Measurements from ENCODE around the gene LRRC74B.

Gene LRRC74B

DNA sequence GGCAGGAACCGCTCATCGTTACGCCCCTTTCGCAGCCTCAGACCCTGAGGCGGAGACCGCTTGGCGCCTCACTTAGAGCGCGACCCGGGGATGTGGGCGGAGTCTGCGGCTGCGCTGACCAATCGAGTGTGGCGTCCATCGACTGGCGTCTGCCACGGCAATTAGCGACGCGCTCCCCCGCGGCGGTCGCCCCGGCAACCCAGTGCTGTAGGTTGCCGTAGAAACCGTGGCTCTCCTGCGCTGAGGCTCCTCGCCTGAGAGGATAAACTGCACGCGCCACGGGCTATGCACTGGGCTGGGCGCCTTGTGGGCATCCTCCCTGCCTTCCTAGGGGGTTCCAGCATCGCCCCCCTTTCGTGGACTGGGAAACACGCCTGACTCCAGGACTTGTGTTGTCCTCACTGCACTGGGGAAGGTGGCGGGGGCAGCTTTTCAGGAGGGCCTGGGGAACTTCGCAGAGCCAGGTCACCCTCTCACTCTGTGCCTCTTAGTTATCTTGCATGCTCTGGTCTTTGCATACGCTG, 31.5 kb upstream of the LRRC74B start:
- peak; percentile 89 to 92 for DNase-seq

DNA sequence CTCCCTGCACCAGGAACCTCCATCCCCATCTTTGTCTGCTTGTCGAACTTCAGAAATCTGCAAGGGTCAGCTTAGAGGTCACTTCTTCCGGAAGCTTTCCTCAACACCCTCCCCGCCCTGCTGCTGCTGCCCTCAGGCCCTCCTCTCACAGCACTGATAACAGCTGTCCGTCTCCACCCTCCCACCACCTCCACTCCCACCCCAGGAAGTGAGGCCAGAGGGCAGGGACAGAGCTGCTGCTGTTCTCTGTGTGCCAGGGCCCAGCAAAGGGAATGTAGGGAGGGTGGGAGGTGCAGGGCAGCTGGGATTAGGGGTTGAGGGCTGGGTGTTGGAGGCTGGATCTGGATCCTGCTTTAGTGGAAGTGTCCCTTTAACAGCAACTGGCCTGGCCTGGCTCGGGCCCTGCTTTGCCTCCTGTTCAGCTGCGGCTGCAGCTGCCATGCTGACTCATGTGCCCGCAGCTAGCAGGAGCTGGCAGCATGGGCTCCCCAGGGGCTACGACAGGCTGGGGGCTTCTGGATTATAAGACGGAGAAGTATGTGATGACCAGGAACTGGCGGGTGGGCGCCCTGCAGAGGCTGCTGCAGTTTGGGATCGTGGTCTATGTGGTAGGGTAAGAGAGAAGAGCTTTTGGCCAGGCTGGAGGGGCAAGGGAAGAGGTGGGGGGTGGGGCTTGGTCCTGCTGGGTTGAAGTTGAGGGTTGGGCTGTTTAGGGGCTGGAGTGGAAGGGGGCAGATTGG, 30.9 kb upstream of the LRRC74B start, which contains the start of gene P2RX6:
TSS of gene P2RX6 (plus strand) at position 440 of the 740 bp plus-strand sequence. CDS start at position 450, 10 bp downstream.
- DNase-seq: no peak

DNA sequence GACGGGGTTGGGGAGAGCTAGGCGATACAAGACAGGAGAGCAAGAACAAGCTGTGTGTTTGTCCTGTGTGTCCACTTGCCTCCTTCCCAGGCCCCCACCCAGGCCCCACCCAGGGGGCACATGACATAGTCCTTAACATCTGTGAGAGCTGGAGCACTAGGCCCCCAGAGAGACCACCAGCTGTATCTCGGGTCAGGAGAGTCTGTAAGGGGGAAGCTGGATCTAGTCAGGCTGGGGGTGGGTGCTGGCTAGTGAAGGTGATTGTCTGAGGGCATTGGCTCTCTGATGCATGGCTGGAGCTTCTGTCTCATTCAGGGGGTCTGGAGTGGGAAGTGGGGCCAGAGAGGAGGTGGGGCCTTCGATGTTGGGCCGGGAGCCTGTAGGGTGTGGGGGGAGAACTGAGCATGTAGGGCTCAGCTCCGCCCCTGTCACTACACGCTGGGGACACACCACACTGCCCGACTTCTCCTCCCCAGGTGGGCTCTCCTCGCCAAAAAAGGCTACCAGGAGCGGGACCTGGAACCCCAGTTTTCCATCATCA, 30.2 kb upstream of the LRRC74B start:
- DNase-seq: no peak

DNA sequence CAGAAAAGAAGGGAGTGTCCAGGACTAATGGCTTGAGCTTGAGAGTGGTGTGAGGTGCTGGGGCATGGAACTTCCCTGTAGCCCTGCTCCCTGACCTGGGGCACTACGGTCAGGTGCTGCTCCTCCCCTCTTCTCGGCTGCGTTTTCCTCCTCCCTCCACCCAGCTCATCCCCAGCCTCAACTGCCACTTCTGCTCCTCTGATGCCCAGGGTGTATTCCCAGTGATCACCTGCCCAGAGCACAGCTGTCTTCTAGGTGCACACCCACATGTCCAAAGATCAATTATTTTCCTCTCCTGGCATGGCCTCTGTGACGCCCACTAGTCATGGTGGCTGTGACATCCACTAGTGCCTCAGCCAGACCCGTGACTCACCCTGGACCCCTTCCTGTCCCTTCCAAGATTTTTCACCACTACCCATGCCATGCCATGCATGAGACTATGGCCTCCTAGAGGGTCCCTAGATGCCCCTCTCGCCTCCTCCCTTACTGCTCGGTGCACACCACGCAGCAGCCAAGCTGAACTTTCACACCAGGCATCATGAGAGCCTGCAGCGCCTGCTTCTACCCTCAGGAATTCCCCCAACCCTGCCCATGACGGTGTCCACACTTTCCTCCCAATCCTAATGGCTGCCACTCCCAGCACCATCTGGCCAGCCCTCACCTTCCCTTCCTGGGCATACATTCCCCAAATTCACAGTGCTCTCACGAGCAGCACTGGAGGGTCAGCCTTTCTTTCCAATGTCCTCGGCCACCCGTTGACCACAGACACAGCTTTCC, 28.9 kb upstream of the LRRC74B start:
- DNase-seq: no peak

DNA sequence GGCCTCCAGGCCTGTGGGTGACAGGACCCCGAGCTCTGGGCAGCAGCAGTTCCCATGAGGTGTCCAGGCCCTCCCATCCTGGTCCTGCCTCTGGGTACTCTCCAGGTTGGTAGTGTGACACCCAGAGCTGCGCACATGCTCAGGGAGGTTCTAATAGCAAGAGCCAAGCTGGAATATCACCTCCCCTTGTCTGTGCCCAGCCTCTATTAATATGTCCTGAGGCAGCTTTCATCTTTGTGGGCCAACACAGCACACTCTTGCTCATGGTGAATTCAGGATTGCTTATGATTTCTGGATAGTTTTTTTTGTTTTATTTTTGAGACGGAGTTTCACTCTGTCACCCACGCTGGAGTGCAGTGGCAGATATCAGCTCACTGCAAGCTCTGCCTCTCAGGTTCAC, 27.4 kb upstream of the LRRC74B start:
- no peak for DNase-seq

DNA sequence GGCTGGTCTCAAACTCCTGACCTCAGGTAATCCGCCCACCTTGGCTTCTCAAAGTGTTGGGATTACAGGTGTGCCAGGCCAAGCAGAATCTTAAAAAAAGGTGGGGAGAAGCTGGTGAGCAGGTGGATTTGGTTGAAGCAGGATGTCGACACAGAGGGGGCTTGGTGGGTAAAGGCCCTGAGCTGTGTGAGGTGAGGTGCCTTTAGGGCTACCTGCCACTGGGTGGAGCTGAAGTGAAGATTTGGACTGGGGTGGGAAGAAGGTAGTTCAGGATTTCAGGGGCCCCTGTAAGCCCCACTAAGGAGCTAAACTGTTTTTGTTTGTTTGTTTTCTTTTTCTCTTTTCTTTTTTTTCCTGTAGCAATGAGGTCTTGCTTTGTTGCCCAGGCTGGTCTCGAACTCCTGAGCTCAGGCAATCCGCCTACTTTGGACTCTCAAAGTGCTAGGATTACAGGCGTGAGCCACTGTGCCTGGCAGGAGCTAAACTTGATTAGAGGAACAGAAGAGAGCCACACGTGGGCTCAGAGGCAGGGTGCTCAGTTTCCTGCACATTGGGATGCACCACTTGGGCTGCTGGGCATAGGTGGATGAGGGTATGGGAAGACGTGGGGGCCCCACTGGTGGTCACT, 24.8 kb upstream of the LRRC74B start:
- DNase-seq: no peak

DNA sequence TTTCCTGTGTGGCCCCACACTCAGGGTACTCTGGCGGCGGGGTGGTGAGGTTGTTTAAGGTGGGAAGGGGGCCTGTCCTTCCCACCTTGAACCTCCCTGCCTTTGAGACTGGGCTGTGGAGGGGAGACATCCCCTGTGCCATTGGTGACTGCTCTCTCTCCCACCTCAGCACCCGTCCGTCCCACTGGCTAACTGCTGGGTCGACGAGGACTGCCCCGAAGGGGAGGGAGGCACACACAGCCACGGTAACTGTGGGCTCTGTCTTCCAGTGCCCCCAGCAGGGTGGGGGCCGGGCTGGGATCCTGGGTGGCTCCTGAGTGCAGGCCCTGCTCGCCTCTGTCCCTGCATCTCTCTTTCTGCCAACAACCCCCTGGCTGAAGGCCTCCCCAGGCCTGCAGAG, 23.2 kb upstream of the LRRC74B start:
- DNase-seq: no peak

DNA sequence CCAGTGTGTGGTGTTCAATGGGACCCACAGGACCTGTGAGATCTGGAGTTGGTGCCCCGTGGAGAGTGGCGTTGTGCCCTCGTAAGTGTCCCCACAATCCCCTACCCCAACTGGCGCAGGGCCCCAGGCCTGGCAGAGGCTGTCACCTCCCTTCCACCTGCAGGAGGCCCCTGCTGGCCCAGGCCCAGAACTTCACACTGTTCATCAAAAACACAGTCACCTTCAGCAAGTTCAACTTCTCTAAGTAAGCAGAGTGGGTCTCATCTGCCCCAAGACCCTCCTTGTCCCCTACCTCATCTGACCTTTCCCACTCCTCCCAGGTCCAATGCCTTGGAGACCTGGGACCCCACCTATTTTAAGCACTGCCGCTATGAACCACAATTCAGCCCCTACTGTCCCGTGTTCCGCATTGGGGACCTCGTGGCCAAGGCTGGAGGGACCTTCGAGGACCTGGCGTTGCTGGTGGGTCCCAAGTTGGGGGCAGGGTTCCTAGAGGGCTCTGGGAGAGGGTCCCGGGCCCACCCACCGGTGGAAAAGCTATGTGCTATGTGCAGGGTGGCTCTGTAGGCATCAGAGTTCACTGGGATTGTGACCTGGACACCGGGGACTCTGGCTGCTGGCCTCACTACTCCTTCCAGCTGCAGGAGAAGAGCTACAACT, 22.7 kb upstream of the LRRC74B start:
- no peak for DNase-seq

DNA sequence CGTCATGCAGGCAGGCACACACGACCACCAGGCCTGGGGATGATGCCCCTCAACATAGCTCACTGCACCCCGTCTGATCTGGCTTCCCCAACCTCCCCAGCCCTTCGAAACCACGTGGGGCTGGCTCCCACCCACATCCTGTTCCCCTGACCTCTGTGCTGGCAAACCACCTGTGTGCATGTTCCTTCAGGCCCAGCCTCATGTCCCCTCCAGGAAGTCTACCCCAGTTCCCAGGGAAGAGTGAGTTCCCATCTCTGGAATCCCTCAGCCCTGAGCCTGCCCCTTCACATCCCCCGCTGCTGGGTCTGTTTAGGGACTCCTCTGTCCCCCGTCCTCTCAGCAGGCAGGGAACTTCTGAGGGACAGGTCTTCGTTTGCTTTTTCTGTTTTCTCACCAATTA, 20.5 kb upstream of the LRRC74B start:
- no peak for DNase-seq

DNA sequence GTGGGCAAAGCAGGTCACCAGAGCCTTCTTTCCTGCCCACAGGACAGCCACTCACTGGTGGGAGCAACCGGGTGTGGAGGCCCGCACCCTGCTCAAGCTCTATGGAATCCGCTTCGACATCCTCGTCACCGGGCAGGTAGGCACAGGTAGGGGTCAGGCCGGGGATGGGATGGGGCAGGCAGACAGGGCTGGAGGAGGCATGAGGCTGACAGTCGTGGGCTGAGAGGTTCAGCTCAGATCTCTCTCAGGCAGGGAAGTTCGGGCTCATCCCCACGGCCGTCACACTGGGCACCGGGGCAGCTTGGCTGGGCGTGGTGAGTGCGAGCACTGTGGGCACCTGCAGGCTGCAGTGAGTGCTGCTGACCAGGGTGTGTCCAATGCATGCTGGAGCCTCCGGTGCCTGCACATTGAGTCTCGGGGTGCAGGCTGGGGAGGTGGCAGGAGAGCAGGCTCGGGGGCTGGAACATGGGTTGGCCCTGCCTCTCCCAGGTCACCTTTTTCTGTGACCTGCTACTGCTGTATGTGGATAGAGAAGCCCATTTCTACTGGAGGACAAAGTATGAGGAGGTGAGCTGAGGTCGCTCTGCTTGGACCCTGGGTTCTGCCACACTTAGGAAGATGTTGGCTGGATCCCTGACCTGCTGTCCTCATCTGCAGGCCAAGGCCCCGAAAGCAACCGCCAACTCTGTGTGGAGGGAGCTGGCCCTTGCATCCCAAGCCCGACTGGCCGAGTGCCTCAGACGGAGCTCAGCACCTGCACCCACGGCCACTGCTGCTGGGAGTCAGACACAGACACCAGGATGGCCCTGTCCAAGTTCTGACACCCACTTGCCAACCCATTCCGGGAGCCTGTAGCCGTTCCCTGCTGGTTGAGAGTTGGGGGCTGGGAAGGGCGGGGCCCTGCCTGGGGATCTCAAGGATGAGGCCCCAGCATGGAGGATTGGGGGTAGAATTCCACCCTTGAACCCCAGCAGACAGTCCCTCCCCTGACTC, 19.7 kb upstream of the LRRC74B start:
- no peak for DNase-seq

DNA sequence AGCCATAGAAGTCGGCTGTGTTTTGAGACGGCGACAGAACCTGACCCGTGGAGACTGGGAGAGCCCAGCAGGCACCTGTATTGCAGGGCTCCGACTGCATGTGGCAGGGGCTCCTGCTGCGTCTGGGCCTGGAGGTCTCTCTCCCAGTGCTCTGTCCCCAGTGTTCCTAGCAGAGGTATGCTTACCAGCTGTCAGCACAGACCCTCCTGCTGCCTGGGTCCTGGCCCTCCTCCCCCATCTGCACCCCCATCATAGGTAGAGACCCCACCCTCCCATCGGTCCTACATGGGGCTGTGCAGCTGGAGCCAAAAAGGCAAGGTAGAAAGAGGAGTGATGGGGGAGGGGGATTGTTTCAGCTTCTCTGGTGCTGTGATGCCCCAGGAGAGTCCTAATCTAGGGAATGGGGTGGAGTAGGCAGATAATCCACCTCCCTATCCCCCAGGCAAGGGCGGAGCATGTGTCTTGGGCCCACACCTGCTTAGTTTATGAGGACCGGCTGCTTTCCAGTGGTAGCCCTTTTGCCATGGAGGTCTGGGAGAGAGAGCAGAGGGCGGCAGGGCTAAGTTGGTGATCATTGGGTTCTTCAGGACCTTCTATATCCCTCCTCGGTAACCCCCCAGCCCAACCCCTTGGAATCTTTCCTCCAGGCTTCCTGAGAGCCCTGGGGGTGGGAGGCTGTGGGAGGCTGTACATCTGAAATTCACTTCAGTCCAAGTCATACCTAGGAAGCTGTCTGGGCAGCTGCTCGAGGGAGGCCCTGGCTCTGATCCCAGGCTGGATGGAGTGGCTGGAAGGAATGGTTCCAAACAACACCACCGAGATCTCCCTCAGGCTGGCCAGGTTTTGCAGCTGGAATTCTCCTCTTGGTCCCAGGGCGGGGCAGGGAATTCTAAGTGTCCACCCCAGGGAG, 18.7 kb upstream of the LRRC74B start:
- DNase-seq: no peak

DNA sequence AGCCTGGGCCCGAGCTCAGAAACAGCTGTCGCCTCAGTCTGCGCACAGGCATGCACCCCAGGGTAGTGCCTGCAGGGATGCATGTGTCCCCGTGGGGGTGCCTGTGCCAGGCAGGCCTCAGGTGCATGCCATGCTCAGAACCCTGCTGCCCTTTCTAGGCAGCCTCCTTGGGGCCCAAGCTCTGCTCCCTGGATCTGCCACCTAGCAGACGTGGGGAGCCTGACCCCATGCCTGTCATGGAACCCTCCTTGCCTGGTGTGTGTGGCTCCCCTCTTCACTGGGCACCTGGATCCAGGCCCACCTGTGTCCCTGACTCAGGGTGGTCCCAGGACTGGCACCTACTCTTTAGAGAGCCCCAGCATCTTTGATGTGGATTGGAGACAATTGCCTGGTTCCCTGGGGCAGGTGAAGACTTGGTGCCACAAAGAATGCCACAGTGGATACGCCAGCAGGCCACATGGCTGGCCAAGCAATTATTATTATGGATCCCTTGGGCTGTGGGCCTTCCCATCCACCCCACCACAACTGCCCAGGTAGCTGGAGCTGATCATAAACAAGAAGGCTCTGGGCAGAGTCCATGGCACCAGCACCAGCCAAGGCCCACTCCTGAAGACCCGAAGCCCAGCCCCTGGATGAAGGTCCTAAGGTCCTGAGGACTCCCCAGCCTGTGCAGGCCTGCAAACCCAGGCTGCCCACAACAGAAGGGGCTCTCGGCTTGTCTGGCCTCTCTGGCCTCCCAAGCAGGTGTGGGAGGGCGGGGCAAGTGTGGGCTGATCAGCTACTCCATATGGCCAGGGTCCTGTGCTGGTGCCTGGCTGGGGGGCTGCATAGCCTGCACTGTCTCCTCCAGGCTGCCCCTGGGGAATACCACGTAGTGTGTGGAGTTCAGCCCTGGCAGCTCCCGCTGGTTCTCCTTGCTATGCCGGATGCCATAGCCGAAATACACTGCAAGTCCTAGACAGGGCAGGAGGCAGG, 17.2 kb upstream of the LRRC74B start:
- DNase-seq: no peak

DNA sequence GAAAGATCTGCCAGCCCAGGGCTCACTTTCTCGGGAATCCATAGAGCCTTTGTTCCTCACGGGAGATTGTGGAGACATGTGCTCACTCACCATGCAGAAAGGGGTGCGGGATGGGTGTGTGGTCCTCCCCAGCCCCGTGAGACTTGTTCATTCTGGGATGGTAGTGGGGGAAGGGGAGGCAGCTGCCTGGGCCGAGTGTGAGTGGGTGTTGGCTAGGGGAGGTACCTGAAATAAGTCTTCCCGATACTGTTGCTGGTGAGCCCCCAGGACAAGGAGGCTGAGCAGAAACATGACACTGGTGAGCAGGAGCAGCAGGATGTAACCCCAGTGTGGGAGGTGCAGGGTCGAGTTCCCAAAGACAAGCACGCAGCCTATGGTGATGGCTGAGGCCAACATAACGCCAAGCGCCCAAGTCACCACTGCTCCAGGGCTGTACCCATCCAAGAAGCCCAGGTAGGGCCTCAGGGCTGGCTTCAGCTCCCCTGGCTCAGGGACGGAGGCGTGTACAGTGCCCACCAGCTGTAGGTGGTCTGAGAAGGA, 16.2 kb upstream of the LRRC74B start:
- DNase-seq: no peak

DNA sequence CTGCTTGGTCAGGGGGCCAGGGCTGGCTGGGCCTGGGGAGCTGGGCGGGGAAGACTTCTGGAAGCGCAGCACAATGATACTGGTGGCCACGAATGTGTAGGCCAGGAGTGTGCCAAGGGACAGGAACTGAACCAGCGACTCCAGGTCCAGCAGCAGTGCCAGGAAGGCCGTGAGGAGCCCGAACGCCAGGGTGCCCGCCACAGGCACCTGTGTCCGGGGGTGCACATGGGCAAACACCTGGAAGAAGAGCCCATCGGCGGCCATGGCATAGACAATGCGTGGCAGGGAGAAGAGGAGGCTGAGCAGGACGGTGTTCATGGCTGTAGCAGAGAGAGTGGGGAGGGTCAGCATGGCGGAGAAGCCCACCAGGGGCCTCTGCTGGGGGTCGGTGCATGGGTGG, 15.7 kb upstream of the LRRC74B start:
- DNase-seq: no peak

DNA sequence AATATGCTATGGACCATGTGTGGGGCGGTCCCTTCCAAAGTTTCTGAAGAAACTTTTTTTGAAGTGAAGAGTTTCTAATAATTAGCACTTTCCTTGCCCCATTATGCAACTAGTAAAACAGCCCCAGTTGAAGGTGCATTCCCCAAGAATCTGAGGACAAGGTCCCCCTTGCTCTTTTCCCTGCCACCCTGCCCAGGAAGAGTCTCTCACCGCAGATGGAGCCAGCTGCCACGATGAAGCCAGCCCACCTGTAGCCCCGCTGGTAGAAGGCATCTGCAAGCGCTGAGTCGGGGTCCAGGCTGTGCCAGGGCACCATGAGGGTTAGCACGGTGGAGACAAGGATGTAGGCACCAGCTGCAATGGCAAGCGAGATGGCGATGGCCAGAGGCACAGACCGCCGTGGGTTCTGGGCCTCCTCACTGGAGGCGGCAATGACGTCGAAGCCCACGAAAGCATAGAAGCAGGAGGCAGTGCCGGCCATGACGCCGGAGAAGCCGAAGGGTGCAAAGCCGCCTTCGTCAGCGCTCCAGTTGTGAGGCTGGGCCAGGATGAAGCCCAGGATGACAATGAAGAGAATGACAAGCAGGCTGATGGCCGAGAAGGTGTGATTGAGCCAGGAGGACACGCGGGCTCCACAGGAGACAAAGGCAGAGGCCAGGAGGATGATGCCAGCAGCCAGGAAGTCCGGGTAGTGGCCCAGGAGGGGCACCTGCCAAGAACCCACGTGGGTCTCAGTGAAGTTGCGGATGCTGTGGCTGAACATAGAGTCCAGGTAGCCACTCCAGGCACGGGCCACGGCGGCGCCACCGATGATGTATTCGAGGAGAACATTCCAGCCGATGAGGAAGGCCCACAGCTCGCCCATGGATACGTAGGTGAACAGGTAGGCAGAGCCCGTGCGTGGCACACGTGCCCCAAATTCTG, 14.9 kb upstream of the LRRC74B start:
- DNase-seq: no peak

DNA sequence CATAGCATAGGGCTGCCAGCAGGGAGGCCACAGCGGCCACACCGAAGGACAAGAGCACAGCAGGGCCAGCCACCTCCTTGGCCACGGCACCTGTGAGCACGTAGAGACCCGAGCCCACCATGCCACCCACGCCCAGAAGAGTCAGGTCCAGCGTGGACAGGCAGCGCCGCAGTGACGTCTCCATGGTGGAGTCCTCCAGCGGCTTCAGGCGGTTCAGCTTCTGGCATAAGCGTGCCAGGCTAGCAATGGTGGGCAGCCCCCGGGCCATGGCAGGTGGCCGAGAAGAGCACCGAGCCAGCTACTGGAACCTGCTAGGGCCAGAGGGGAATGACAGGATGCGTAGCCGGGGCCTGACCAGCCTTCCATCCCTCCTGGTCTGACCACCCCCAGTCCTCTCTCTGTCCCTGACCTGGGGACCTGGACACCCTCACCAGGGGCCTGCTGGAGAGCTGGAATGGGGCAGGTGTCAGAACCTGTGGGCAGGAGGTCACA, 14.2 kb upstream of the LRRC74B start:
- no peak for DNase-seq
